ENCODE results near the gene DYNLT5.
"Not testable (repeated sequence)": the region's sequence is repeated elsewhere in the genome, so short reads cannot be mapped to it uniquely, and the experiment has no call there.

Gene DYNLT5

GRCh38 chr1:66732407-66733166 lies 19.7 kb upstream of the DYNLT5 start:
- no peak for TF ChIP-seq CTCF (IDR thresholded peaks at IDR 0.05; ENCODE audit: insufficient read depth, low read depth, low read length, missing control alignments)
- no peak overlapping the region for H3K4me3 ChIP-seq (ENCODE audit: low read depth, low read length)
- DNase-seq (ENCODE audit: low read depth): peak; percentile 20

- TF ChIP-seq CTCF (IDR thresholded peaks at IDR 0.05; ENCODE audit: insufficient read depth, low read depth, low read length, missing control alignments): peak; percentile 16
Observed at GRCh38 chr1:66733348-66734017, 18.8 kb upstream of the DYNLT5 start.

GRCh38 chr1:66734531-66734930 lies 17.7 kb upstream of the DYNLT5 start:
- H3K4me3 ChIP-seq (ENCODE audit: low read depth, low read length); DNase-seq (ENCODE audit: low read depth): not testable (repeated sequence)

More at GRCh38 chr1:66733348-66734017, 18.8 kb upstream of the DYNLT5 start:
- no peak for DNase-seq (ENCODE audit: low read depth)
- H3K4me3 ChIP-seq (ENCODE audit: low read depth, low read length): no peak overlapping the region

- no peak overlapping the region for H3K4me3 ChIP-seq (ENCODE audit: low read depth, low read length)
- no peak for TF ChIP-seq CTCF (IDR thresholded peaks at IDR 0.05; ENCODE audit: insufficient read depth, low read depth, low read length, missing control alignments)
- DNase-seq (ENCODE audit: low read depth): no peak
Observed at GRCh38 chr1:66737836-66738235, 14.4 kb upstream of the DYNLT5 start.

- no peak overlapping the region for H3K4me3 ChIP-seq (ENCODE audit: low read depth, low read length)
- no peak for TF ChIP-seq CTCF (IDR thresholded peaks at IDR 0.05; ENCODE audit: insufficient read depth, low read depth, low read length, missing control alignments)
- DNase-seq (ENCODE audit: low read depth): peak; percentile 44
Observed at GRCh38 chr1:66739401-66740157, 12.7 kb upstream of the DYNLT5 start.

- no peak for DNase-seq (ENCODE audit: low read depth)
- no peak for TF ChIP-seq CTCF (IDR thresholded peaks at IDR 0.05; ENCODE audit: insufficient read depth, low read depth, low read length, missing control alignments)
- H3K4me3 ChIP-seq (ENCODE audit: low read depth, low read length): no peak overlapping the region
Observed at GRCh38 chr1:66745451-66745850, 6.8 kb upstream of the DYNLT5 start.

GRCh38 chr1:66747501-66747900 lies 4.8 kb upstream of the DYNLT5 start:
- H3K4me3 ChIP-seq (ENCODE audit: low read depth, low read length): no peak overlapping the region
- no peak for DNase-seq (ENCODE audit: low read depth)
- TF ChIP-seq CTCF (IDR thresholded peaks at IDR 0.05; ENCODE audit: insufficient read depth, low read depth, low read length, missing control alignments): no peak

All from GM12865 (cell line).